Embryonic facial prominence (tissue), 1 donor: ENCODE measurements around the gene TNP2.
"Not testable (repeated sequence)": the region's sequence is repeated elsewhere in the genome, so short reads cannot be mapped to it uniquely, and the experiment has no call there.

Experiments
- DNase-seq: peaks from one replicate; pipeline ENCODE4 v3.0.0-alpha.2; 2016; ENCODE audit errors: extremely low spot score

TNP2 gene

DNA sequence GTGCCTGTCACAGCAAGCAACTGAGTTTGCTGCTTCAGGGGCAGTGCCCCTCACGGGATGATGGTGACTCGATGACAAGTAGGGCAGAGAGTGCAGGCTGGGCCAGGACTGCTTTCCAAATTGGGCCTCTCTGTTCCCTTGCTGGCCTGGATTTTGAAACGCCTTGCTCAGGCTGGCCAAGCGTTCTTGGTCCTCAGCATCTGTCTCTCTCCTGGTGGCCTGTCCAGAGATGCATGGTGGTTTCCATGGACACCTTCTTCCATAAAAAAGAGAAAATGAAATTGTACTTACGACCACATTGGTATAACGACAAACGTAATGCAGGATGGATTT is 31.4 kb upstream of the TNP2 start:
- DNase-seq: no peak

DNA sequence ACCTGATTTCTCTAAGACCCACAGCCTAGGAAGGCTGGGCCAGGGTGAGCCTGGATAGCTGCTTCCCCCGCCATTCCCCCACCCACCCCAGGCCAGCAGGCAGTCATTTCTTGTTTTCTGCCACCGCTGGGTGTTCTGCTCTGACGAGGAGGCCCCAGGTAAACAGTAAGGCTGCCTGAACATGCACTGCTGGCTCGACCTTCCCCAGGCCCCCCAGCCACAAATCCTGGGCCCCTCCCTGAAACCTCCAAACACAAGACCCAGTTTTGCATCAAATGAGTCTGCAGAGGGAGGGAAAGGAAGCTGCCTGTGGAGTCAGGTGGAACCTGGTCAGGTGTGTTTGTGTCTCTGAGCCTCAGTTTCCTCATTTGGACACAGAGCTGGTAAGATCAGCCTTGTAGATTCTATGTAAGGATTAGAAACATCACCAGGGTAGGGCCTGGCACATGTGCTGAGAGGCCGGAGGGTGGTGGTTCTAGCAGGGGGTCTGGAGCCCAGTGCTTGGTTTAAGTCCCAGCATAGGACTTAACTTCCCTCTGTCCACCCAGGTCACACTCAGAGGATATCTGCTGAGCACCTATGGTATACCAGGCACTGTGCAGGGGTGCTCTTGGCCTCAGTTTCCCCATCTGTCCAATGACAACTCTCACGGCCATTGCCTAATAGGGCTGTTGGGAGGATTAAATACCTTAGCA is 30.9 kb upstream of the TNP2 start:
- no peak for DNase-seq

DNA sequence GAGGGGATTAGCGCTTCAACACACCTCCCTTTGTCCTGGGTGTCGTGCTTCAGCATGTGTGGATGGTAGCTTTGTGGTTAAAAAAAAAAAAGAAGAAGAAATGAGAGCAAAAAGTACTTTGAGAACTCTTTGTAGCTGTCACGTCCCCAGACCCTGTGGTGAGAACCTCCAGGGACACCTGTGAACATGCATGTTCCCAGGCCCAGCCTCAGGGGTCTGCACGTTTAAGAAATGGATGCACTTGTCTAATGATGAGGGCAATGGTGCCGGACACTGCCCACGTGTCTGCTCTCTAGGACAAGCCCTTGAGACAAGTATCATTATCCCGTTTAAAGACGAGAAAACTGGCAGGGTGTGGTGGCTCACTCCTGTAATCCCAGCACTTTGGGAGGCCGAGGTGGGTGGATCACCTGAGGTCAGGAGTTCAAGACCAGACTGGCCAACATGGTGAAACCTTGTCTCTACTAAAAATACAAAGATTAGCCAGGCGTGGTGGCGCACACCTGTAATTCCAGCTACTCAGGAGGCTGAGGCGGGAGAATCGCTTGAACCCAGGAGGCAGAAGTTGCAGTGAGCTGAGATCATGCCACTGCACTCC is 29.9 kb upstream of the TNP2 start:
- not testable (repeated sequence) for DNase-seq

DNA sequence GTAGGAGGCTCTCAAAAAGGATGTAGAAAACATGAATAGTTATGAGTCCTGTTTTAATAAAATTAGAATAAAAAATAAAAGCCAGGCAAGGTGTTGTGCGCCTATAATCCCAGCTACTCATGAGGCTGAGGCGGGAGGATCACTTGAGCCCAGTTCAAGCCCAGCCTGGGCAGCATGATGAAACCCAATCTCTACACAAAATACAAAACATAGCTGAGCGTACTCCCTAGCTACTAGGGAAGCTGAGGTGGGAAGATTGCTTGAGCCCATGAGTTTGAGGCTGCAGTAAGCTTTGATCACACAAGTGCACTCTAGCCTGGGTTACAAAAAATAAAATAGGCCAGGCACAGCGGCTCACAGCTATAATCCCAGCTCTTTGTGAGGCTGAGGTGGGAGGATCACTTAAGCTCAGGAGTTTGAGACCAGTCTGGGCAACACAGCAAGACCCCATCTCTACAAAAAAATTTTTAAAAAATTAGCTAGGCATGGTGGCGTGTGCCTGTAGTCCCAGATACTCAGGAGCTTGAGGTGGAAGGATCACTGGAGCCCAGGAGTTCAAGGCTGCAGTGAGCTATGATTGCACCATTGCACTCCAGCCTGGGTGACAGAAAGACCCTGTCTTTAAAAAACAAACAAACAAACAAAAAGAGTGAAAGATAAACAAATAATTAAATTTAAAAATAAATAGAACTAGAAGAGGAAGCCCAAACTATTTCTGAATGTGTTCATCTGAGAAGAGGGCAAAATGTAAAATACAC is 29.2 kb upstream of the TNP2 start:
- no peak for DNase-seq

DNA sequence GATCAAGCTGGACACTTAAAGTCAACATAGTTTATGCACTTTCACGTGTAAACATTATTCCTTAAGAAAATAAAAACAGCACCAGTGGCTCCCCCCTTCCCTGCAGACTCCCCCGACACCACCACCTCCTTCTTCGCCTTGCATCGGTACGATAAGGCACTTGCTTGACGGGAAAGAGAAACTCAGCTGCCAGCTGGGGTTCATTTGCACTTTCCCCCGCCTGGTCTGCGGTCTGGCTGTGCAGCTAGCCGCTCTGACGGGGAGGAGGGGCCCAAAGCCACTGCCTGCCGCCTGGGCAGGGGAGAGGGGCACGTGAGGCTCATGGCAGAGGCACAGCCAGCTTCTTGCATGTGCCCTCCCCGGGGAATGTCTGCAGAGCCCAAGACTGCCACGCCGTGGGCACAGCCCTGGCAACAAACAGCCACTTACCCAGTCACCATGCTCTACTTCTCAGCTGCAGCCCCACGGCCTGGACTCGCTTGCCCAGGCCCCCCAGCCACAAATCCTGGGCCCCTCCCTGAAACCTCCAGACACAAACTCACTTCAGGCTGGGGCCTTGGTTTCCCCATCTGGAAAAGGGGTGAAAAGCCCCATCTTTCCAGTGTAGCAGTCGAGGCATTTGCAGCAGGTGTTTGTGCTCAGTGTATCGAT is 28.5 kb upstream of the TNP2 start:
- no peak for DNase-seq

DNA sequence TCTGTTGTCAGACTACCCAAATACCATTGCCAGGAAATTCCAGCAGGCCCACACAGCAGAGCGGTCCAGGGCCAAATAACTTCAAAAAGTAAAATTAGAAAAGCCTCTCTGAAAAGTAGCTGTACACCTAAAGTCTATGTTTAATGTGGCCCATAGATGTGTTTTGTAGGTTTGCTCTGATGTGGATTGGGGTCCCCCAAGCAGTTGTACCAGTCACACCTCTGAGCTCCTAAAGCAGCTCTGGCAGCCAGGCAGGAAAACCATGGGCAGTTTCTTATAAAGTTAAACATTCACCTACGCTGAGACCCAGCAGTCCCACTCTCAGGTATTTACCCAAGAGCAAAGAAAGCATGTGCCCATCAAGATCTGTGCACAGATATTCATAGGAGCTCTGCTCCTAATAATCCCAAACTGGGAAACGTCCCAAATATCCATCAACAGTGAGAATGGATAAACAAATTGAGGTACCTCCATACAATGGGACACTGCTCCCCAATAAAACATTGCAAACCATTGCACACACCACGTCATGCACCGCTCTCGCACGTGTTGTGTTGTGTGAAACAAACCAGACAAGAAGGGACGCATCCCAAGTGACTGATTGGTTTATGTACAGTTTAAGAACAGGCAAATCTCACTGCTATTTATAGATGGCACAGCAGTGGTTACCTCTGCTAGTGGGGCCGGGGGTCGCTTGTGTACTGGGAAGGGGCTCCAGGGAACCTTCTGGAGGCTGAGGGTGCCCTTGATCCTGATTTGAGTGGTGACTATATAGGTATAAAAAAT is 27.8 kb upstream of the TNP2 start:
- DNase-seq: no peak

DNA sequence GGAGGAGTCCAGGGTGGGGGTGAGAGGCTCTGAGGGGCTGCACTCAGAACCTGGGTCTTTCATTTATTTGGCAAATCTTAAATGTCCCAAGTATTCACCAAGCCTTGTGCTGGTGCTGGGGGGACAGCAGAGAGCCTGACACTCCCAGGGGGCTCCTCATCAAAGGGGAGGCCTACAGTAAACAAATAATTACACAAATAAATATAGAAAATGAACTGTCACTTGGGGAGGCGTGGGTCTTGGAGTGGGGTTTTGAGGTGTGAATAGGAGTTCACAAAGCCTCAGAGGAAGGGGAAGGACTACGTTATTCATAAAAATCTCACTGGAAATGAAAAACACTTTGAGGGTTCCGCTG is 27.2 kb upstream of the TNP2 start:
- no peak for DNase-seq

DNA sequence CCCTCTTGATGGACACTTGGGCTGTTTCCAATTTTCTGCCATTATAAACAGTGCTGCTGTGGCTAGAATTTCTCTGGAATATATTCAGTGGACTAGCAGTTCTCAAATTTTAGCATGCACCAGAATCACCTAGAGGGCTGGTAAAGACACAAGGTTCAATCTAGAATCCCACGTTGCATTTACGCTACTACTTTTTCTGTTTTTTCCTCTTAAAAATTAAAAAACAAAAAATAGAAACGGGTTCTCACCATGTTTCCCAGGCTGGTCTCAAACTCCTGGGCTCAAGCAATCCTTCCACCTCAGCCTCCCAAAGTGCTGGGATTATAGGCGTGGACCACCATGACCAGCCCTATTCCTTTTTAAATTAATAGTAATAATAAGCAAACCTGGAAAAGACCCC is 26.5 kb upstream of the TNP2 start:
- no peak for DNase-seq

DNA sequence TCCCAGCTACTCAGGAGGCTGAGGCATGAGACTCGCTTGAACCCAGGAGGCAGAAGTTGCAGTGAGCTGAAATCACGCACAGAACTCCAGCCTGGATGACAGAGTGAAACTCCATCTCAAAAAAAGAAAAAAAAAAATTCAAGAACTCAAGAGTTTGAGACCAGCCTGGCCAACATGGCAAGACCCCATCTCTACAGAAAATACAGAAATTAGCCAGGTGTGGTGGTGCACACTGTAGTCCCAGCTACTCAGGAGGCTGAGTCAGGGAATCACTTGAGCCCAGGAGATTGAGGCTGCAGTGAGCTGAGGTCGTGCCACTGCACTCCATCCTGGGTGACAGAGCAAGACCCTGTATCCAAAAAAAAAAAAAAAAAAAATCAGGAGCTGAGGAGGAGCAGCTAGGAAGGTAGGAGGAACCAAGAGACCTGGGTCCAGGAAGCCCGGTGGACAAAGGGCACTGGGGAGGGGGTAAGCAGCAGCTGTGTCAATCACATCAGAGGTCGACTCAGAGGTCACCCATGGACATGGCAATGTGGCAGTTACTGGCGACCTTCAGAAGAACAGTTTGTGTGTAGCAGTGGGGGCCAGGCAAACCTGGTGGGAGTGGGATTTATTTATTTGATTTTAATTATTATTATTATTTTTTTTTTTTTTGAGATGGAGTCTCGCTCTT is 23.1 kb upstream of the TNP2 start:
- no peak for DNase-seq

DNA sequence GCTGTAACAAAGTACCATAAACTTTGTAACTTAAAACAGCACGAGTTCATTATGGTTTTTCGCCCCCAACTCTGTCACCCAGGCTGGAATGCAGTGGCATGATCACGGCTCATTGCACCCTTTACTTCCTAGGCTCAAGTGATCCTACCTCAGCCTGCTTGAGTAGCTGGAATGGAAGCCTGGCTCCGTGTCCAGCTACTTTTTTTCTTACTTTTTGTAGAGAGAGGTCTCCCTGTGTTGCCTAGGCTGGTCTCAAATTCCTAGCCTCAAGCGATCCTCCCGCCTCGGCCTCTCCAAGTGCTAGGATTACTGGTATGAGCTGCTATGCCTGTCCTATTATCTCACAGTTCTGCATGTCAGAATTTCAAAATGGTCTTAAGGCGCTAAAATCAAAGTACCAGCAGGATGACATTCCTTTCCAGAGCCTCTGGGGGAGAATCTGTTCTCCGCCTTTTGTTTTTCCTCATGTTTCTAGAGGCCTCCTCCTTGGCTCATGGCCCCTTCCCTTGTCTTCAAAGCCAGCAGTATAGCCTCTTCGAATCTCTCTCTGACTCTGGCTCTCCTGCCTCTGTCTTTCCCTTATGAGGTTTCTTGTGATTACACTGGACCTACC is 22.1 kb upstream of the TNP2 start:
- no peak for DNase-seq

DNA sequence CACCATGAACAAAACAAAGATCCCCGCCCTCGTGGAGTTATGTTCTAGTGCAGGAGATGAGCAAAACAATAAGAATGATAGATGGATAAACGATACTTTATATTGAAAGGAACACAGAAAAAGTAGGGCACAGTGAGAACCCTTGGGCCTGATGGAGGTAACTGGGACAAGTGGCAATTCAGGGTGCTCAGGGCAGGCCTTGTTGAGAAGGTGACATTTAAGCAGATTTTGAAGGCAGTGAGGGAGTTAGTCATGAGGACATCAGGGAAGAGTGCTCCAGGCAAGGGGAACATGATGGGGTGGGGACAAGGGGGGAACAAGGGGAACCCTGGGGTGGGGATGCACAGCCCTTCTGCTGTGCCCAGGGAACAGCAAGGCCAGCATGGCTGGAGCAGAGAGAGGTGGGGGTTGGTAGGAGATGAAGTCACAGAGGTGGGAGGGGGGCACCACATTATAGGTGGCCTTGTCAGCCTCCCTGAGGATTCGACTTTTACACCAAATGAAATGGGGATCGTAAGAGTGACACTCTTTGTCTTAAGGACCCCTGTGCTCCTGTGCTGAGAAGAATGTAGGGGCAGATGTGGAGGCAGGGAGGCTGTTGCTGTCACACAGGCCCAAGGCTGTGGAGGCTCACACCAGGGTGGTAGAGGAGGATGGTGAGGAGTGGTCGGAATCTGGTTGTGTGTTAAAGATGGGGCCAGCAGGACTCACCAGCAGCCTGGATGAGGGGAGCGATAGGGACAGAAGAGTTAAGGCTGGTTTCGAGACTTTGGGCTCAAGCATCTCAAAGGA is 21.2 kb upstream of the TNP2 start:
- DNase-seq: no peak

DNA sequence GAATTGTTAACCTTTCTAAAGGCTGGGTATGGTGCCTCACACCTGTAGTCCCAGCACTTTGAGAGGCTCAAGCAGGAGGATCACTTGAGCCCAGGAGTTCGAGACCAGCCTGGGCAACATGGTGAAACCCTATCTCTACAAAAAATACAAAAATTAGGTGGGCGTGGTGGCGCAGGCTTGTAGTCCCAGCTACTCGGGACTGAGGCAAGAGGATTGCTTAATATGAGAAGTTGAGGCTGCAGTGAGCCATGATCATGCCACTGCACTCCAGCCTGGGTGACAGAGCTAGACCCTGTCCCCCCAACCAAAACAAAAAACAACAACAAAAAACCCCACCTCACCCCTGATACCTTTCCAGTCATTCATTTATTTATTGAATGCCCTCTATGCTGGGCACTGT is 20.6 kb upstream of the TNP2 start:
- not testable (repeated sequence) for DNase-seq

DNA sequence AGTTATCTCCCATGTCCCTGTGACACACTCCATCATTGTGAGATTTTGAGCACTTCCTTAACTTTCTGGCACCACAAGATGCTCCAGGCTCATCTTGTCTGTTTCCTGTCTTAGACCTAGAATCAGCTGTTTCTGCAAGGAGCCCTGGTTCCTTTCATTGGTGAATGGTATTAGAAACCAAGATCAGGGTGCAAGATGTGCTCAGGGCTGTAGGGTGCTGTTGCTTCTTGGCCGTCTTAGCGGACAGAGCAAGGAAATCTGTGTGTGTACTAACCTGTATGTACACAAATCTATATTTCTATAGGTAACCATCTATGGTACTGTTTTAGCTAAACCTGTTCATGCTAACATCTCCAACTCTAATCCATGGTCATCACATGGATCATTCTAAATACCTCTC is 20.1 kb upstream of the TNP2 start:
- DNase-seq: no peak

DNA sequence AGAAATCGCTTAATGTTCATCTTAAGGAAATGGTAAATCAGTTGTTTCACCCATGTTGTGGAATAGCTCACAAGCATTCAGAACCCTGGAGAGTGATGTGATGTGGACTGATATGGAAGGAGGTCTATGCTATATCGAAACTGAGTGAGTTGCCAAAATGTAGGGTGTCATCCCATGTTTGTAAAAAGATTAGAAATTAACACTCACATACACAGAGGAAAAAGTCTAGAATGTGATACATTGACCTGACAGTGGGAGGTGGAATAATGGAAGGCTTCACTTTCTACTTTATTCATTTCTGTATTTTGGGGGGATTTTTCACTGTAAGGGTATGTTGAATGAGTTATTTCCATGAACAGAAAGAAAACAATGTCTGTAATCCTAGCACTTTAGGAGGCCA is 16.7 kb upstream of the TNP2 start:
- no peak for DNase-seq

DNA sequence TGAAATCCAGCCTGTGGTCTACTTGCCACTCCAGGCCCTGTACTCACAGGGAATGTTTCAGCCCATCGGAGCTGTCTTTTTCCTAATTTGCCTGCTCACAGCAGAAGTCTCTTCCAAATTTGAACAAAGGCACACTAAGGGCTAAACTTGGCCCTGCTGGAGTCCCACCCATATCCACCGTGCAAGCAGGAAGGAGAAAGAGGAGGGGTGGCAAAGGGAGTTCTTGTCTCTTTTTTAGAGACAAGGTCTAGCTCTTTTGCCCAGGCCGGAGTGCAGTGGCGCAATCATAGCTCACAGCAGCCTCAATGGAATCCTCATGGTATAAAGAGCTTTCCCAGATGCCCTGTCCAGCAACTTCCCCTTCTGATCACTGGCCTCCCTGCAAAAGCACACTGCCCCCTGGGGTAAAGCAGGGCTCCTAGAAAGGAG is 14.7 kb upstream of the TNP2 start:
- no peak for DNase-seq

DNA sequence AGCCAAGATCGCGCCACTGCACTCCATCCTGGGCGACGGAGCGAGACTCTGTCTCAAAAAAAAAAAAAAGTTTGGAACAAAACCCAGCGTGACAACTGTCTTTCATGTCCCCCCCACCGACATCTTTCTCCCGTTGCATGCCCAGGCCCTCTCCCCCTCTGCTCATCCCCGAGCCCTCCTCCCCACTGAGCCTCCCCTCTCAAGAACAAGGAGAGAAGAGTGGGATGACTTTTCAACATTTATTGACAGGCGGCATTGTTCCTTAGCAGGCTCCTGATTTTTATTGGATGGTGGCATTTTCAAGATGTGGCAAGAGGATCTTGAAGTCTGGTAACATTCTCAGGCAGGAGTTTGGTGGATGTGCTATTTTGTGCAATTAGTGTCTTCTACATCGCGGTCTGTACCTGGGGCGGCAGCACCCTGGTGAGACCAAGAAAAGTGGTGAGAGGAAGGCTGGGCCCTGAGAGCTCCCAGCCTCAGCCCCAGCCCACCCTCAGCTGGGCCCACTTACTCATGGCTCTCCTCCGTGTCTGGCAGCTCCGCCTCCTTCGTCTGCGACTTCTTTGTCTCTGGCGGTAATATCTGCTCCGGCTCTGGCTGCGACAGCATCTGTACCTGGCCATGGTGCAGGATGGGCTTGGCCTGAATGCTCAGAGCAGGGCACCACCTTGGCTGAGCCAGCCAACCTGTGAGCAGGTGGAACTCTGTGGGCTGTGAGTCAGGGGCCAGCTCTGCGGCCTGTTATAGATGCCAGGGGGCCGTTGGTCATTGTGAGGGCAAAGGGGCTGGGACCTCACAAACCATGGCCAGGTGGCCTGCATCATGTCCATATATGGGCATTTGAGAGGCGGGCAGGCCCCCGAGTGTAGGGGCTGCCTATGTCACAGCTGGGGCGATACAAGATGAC is 11.7 kb upstream of the TNP2 start, which contains the start of gene PRM1:
Gene PRM1, minus strand, starts transcription at position 715 of the 907 bp plus-strand sequence. Its CDS starts 92 bp downstream, at position 623.
- no peak for DNase-seq

DNA sequence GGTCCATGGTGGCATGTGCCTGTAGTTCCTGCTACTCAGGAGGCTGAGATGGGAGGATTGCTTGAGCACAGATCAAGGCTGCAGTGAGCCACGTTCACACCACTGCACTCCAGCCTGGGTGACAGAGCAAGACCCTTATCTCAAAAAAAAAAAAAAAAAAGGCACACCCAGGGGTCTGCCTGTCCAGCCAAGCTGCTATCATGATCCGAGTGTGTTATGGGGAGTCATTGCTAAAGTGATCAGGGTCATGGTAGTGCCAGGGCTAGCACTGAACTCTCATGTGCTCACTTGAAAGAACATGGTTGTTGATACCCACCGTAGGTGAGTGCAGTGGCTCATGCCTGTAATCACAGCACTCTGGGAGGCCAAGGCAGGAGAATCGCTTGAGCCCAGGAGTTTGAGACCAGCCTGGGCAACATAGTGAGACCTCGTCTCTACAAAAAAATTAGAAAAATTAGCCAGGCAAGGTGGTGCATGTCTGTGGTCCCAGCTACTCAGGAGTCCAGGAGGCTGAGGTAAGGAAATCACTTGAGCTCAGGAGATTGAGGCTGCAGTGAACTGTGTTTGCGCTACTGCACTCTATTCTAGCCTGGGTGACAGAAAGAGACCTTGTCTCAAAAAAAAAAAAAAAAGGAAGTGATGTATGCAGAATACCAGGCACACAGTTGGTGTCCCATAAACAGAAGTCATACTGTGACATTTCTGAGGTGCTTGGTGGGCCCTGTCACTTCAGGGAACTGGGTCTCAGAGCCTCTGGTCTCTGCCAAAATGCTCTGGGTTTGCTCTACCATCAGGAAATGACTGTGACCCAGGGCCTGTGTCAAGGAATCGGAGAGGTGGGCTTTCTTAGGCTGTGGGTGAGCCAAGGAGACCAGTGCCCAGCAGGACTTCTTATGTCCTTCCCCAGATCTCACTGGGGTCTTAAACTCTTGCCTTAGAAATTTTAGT is 9.8 kb upstream of the TNP2 start:
- DNase-seq: no peak
